Smooth muscle cell (in vitro differentiated cells): ENCODE results near the gene ARPP19. TPM values are rescaled to one million over a fixed set of nuclear protein-coding genes. Genes with fewer than 3 reads are reported as not detected.

Experiments
- DNase-seq: peaks from one replicate; lab custom pipeline; 2025; ENCODE audit not compliant: unreplicated experiment; lab: John Stamatoyannopoulos, UW
- H2AFZ ChIP-seq: fragments of 200-600 bp; sonication (generic); 2 replicates; pipeline ENCODE4 v1.6.0; 2016; ENCODE audit warnings: antibody characterized with exemption, low read depth, mild to moderate bottlenecking
- H3F3A ChIP-seq: fragments of 200-600 bp; sonication (generic); 2 replicates; pipeline ENCODE4 v1.6.0; 2017; ENCODE audit warnings: antibody characterized with exemption, low read depth
- H3K27ac ChIP-seq: fragments of 200-600 bp; sonication (generic); 2 replicates; pipeline ENCODE4 v1.5.1; 2016; ENCODE audit warnings: low read depth, mild to moderate bottlenecking
- H3K27me3 ChIP-seq: fragments of 200-600 bp; sonication (generic); 2 replicates; pipeline ENCODE4 v1.6.1; 2016; ENCODE audit warnings: low read depth, mild to moderate bottlenecking
- H3K36me3 ChIP-seq: fragments of 200-600 bp; sonication (generic); 2 replicates; pipeline ENCODE4 v1.5.1; 2016; ENCODE audit warnings: low read depth
- H3K4me1 ChIP-seq: fragments of 200-600 bp; sonication (generic); 2 replicates; pipeline ENCODE4 v1.5.1; 2016; ENCODE audit warnings: low read depth
- H3K4me2 ChIP-seq: fragments of 200-600 bp; sonication (generic); 2 replicates; pipeline ENCODE4 v1.6.0; 2016; ENCODE audit warnings: mild to moderate bottlenecking
- H3K4me3 ChIP-seq: fragments of 200-600 bp; sonication (generic); 2 replicates; pipeline ENCODE4 v1.5.1; 2016; ENCODE audit warnings: mild to moderate bottlenecking
- H3K79me2 ChIP-seq: fragments of 200-600 bp; sonication (generic); 2 replicates; pipeline ENCODE4 v1.6.0; 2016; ENCODE audit warnings: low read depth, mild to moderate bottlenecking
- H3K9ac ChIP-seq: fragments of 200-600 bp; sonication (generic); 2 replicates; pipeline ENCODE4 v1.6.0; 2016; ENCODE audit warnings: low read depth
- H3K9me3 ChIP-seq: fragments of 200-600 bp; sonication (generic); replicated peaks from 2 replicates; pipeline ENCODE4 v1.5.1; 2016; ENCODE audit warnings: low read depth
- H4K20me1 ChIP-seq: fragments of 200-600 bp; sonication (generic); 2 replicates; pipeline ENCODE4 v1.6.0; 2016; ENCODE audit warnings: low read depth
- WGBS: methylation state at CpG from one replicate; pipeline ENCODE4 v1.1.7; 2016; ENCODE audit warnings: low lambda C conversion rate; 5-methylcytosine and 5-hydroxymethylcytosine counted together
- polyA plus RNA-seq: library from polyadenylated mRNA; unstranded; fragments of >200 nt; fragmentation: Nextera tagmentation; extraction: Ambion mirVana; gene quantifications from 2 replicates; pipeline ENCODE4 v1.2.1, GENCODE V29; 2016
- total RNA-seq: library from RNA; depleted of rRNA; stranded (reverse); fragments of >200 nt; gene quantifications from 2 replicates; pipeline ENCODE4 v1.2.3, GENCODE V29; 2014
- TF ChIP-seq, protein P1 (sequence below): fragments of 200-600 bp; sonication (generic); IDR thresholded peaks from 2 replicates; pipeline ENCODE4 v1.5.1; 2017; ENCODE audit warnings: borderline replicate concordance, mild to moderate bottlenecking, antibody characterized with exemption; ENCODE audit not compliant: insufficient read depth, poor library complexity, severe bottlenecking

ARPP19 gene
- total and polyA plus RNA-seq, 2 experiments from 2014 or later, result 58.4 to 138 TPM

DNA sequence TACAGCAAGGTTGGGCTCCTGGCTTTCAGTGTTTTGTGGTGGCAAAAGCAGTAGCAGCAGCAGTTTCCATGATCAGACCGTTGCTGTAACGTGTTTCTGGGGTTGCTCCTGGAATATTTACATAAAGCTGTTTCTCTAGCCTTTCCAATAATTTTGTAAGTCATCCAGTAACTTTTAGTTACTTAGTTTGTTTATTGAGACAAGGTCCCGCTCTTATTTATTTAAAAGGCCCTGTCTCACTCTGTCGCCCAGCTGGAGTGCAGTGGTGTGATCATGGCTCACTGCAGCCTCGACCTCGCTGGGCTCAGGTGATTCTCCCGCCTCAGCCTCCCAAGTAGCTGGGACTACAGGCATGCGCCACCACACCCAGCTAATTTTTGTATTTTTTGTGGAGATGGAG is 31.4 kb downstream of the ARPP19 start:
- H3K27ac ChIP-seq, result no peak overlapping the region
- H3K27me3 ChIP-seq, result peaks cover 10% of the 10 kb centered on the region
- H2AFZ ChIP-seq, result no peak overlapping the region
- H3K4me1 ChIP-seq, result no peaks in the 10 kb centered on the region
- H3K9me3 ChIP-seq, result no peaks in the 10 kb centered on the region
- no peak overlapping the region for H3K9ac ChIP-seq
- H4K20me1 ChIP-seq, result no peaks in the 10 kb centered on the region
- no peaks in the 10 kb centered on the region for H3K36me3 ChIP-seq
- TF ChIP-seq, protein P1, sequence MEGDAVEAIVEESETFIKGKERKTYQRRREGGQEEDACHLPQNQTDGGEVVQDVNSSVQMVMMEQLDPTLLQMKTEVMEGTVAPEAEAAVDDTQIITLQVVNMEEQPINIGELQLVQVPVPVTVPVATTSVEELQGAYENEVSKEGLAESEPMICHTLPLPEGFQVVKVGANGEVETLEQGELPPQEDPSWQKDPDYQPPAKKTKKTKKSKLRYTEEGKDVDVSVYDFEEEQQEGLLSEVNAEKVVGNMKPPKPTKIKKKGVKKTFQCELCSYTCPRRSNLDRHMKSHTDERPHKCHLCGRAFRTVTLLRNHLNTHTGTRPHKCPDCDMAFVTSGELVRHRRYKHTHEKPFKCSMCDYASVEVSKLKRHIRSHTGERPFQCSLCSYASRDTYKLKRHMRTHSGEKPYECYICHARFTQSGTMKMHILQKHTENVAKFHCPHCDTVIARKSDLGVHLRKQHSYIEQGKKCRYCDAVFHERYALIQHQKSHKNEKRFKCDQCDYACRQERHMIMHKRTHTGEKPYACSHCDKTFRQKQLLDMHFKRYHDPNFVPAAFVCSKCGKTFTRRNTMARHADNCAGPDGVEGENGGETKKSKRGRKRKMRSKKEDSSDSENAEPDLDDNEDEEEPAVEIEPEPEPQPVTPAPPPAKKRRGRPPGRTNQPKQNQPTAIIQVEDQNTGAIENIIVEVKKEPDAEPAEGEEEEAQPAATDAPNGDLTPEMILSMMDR, result no peak
- no peak overlapping the region for H3K4me2 ChIP-seq
- no peaks in the 10 kb centered on the region for H3F3A ChIP-seq
- 96% methylated on average over 8 of the region's 8 CpGs for WGBS
- DNase-seq, result no peak
- no peak overlapping the region for H3K4me3 ChIP-seq
- H3K79me2 ChIP-seq, result no peaks in the 10 kb centered on the region

DNA sequence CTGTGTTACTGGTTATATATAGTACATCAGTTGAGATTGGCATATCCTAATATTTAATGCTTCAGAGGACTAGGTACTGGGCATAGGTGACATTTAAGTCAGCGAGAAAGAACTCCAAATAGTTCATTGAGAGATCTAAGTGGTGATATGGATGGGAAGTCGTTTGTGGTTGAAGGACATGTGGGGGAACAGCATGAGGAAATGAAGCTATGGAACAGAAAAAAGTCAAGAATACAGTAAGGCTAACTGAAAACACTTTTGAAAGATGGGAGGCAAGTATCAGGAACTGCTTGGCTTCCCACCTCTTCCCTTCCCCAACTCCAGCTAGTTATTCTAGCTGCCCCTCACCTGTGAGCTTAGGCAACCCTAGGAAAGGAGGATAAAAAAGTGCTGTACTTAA is 36.4 kb downstream of the ARPP19 start:
- H2AFZ ChIP-seq, result no peak overlapping the region
- peaks cover 11% of the 10 kb centered on the region for H3K79me2 ChIP-seq
- 63% methylated on average over 2 of the region's 2 CpGs for WGBS
- H3K9ac ChIP-seq, result no peak overlapping the region
- peaks cover 5% of the 10 kb centered on the region for H4K20me1 ChIP-seq
- DNase-seq, result no peak
- H3K36me3 ChIP-seq, result no peaks in the 10 kb centered on the region
- H3K4me2 ChIP-seq, result no peak overlapping the region
- H3K4me3 ChIP-seq, result no peak overlapping the region
- H3K27ac ChIP-seq, result no peak overlapping the region
- H3K27me3 ChIP-seq, result peaks cover 33% of the 10 kb centered on the region
- no peaks in the 10 kb centered on the region for H3F3A ChIP-seq
- TF ChIP-seq, protein P1, result no peak
- H3K4me1 ChIP-seq, result peaks cover 9% of the 10 kb centered on the region
- H3K9me3 ChIP-seq, result no peaks in the 10 kb centered on the region

DNA sequence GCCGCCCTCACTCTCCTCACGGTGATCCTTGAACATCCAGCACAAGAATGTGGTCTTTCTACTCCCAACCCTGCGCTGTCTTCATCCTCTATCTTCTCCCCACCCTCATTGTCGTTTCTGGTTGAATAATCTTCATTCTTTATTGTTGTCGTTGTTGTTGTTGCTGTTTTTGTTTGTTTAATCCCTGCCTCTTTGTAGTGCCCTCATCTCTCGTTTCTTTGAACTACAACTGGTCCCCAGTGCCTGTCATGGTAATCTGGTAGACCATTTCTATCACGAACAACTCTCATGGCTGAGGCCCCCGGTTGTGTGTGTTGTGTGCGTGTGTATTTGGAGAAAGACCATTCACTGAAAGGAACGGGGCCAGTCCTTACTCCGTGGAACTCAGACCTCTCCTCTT is 38.9 kb downstream of the ARPP19 start:
- H4K20me1 ChIP-seq, result peaks cover 30% of the 10 kb centered on the region
- TF ChIP-seq, protein P1, result no peak
- H3K79me2 ChIP-seq, result peaks cover 35% of the 10 kb centered on the region
- H3F3A ChIP-seq, result no peaks in the 10 kb centered on the region
- H3K9me3 ChIP-seq, result no peaks in the 10 kb centered on the region
- H3K4me1 ChIP-seq, result peaks cover 9% of the 10 kb centered on the region
- peak overlapping the region; percentile 99 for H2AFZ ChIP-seq
- no peak overlapping the region for H3K27ac ChIP-seq
- peak overlapping the region; percentile 84 for H3K4me3 ChIP-seq
- WGBS, result 46% methylated on average over 11 of the region's 11 CpGs
- H3K4me2 ChIP-seq, result peak overlapping the region; percentile 95
- H3K36me3 ChIP-seq, result no peaks in the 10 kb centered on the region
- H3K27me3 ChIP-seq, result peaks cover 32% of the 10 kb centered on the region
- no peak for DNase-seq
- no peak overlapping the region for H3K9ac ChIP-seq

DNA sequence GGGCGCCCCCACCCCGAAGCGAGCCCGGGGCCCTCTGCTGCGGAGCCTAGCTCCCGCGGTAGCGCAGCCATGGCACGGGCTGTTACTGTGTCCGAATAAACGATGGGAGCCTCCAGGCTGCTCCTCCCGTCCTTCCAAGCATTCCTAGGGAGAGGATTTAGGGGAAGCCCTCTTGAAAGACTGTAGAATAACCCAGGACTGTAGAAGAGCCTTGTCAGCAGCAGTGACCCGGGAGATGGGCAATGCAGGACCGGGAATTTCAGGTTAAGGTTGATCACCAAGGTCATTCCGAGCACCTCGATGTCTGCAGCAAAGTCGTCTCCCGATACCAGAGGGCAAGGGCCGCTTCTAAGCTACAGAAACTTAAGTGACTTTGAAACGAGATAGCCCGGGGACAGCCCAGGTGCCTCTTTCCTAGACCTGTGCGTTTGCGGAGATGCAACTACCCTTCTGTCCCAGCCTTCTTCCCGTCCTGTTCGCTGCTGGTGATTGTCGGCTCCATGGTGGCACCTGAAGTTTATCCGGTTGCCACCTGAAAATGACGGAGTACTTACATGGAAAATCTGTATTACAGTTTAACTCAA is 39.4 kb downstream of the ARPP19 start:
- Histone ChIP-seq H3K4me1 (peaks cover 9% of the 10 kb centered on the region), H3K36me3 (no peaks in the 10 kb centered on the region), H3K27me3 (peaks cover 27% of the 10 kb centered on the region), H3K4me2 (peak overlapping the region; percentile 95), H3K79me2 (peaks cover 40% of the 10 kb centered on the region), H3K9ac (peak overlapping the region; percentile 45), H3F3A (no peaks in the 10 kb centered on the region), H3K4me3 (peak overlapping the region; percentile 84), H3K9me3 (no peaks in the 10 kb centered on the region), H2AFZ (peak overlapping the region; percentile 99), H4K20me1 (peaks cover 35% of the 10 kb centered on the region), H3K27ac (no peak overlapping the region)
- WGBS, result 5% methylated on average over 27 of the region's 28 CpGs
- TF ChIP-seq, protein P1, result no peak
- no peak for DNase-seq
